Retinal pigment epithelial cell (primary cell): ENCODE data around the gene BDH1.

Experiments used
- DNase-seq: peaks from one replicate; pipeline ENCODE4 v3.0.0-alpha.2; 2010; ENCODE audit warnings: low read depth
- H3K4me3 ChIP-seq: 2 replicates; pipeline ENCODE4 v1.5.1; 2011; ENCODE audit warnings: mild to moderate bottlenecking, low read length, control low read depth, moderate library complexity
- CTCF ChIP-seq: conservative IDR thresholded peaks from 2 replicates; pipeline ENCODE4 v1.5.1; 2011; ENCODE audit warnings: low read depth, low read length, control low read depth, inconsistent platforms

The BDH1 gene

GRCh38 chr3:197597335-197597734, 41.6 kb upstream of the BDH1 start:
- TF ChIP-seq CTCF: no peak
- DNase-seq: no peak
- no peak overlapping the region for H3K4me3 ChIP-seq

- no peak for TF ChIP-seq CTCF
- DNase-seq: no peak
- no peak overlapping the region for H3K4me3 ChIP-seq
These were observed 39.9 kb upstream of the BDH1 start for GRCh38 chr3:197595470-197596185.

- no peak overlapping the region for H3K4me3 ChIP-seq
- no peak for TF ChIP-seq CTCF
- no peak for DNase-seq
These were observed 37.2 kb upstream of the BDH1 start for GRCh38 chr3:197593046-197593380.

DNA sequence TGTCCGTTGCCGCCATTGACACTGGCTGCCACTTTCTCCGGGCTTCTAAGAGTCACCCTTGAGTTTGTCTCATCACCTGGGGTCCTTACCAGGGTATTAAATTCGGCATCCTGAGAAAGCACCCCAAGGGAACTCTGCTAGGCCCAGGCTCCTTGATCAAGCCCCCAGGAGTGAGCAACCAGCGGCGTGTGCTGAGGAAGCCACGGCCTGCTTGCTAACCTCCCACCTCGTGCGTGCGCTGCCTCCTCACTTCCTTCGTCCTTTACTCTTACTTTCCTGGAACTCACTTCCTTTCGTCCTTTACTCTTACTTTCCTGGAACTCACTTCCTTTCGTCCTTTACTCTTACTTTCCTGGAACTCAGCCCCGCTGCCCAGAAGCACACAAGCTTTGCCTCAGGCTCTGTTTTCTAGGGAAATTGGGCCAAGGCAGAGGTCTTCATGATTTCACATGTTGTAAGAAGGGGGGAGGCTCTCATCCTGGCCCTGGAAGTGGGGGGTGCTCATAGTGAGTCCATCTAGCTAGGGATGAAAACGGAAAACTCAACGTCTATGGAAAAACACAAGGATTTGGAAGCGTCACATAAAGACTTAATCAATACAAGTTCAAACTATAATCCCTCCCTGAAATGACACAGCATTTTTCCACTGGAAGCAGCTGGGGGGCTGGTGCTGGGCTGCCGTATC, 36.7 kb upstream of the BDH1 start:
- no peak for TF ChIP-seq CTCF
- DNase-seq: no peak
- no peak overlapping the region for H3K4me3 ChIP-seq

DNA sequence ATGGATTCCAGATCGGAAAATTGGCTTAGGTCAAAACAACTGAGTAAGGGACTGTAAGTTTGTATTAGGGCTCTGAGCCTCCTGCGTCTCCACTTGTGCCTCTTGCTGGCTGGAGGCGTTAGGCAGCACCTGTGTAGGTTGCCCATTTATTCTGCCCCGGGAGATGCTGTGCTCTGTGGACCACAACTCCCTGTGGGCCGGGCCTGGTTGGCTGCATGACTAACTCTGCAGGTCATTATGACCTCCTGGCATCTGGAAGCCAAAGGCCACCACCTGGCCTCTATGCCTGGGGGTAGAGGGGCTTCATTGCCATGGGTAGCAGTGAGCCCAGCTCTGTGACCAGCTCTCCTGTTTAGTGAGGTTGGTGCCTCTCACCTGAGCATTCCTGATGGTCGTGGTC, 36.0 kb upstream of the BDH1 start:
- no peak for TF ChIP-seq CTCF
- no peak overlapping the region for H3K4me3 ChIP-seq
- no peak for DNase-seq

- H3K4me3 ChIP-seq: no peak overlapping the region
- DNase-seq: no peak
- TF ChIP-seq CTCF: no peak
These were observed 34.7 kb upstream of the BDH1 start for GRCh38 chr3:197590313-197590962.
